ENCODE results near the gene MACROH2A1.
"Not testable (repeated sequence)": the region's sequence is repeated elsewhere in the genome, so short reads cannot be mapped to it uniquely, and the experiment has no call there.

Gene MACROH2A1

GRCh38 chr5:135377751-135378680 lies 21.0 kb downstream of the MACROH2A1 start:
- DNase-seq (ENCODE audit: low read depth in 2 of 2) = no peak

- DNase-seq (ENCODE audit: low read depth in 2 of 2) = peak in 1 of 2 experiments; percentile 14
Observed at GRCh38 chr5:135376961-135377624, 21.9 kb downstream of the MACROH2A1 start.

- no peak for DNase-seq (ENCODE audit: low read depth in 2 of 2)
Observed at GRCh38 chr5:135375040-135375793, 23.8 kb downstream of the MACROH2A1 start.

GRCh38 chr5:135373736-135374515 lies 25.1 kb downstream of the MACROH2A1 start:
- DNase-seq (ENCODE audit: low read depth in 2 of 2) = no peak

GRCh38 chr5:135372654-135373381 lies 26.2 kb downstream of the MACROH2A1 start:
- no peak for DNase-seq (ENCODE audit: low read depth in 2 of 2)

GRCh38 chr5:135371622-135372232 lies 27.3 kb downstream of the MACROH2A1 start:
- DNase-seq (ENCODE audit: low read depth in 2 of 2) = no peak

GRCh38 chr5:135369952-135370351 lies 29.1 kb downstream of the MACROH2A1 start:
- DNase-seq (ENCODE audit: low read depth in 2 of 2) = no peak

GRCh38 chr5:135367554-135367953 lies 31.5 kb downstream of the MACROH2A1 start:
- DNase-seq (ENCODE audit: low read depth in 2 of 2) = no peak

GRCh38 chr5:135367076-135367475 lies 32.0 kb downstream of the MACROH2A1 start:
- DNase-seq (ENCODE audit: low read depth in 2 of 2) = no peak

GRCh38 chr5:135365281-135365680 lies 33.8 kb downstream of the MACROH2A1 start:
- DNase-seq (ENCODE audit: low read depth in 2 of 2) = no peak

GRCh38 chr5:135364421-135365262 lies 34.4 kb downstream of the MACROH2A1 start:
- DNase-seq (ENCODE audit: low read depth in 2 of 2) = no peak

- DNase-seq (ENCODE audit: low read depth in 2 of 2) = not testable (repeated sequence)
Observed at GRCh38 chr5:135363342-135363741, 35.7 kb downstream of the MACROH2A1 start.

- no peak for DNase-seq (ENCODE audit: low read depth in 2 of 2)
Observed at GRCh38 chr5:135362102-135362501, 36.9 kb downstream of the MACROH2A1 start.

- DNase-seq (ENCODE audit: low read depth in 2 of 2) = no peak
Observed at GRCh38 chr5:135360278-135361274, 38.5 kb downstream of the MACROH2A1 start.

GRCh38 chr5:135359374-135360165 lies 39.5 kb downstream of the MACROH2A1 start:
- DNase-seq (ENCODE audit: low read depth in 2 of 2) = no peak

- DNase-seq (ENCODE audit: low read depth in 2 of 2) = no peak
Observed at GRCh38 chr5:135357685-135358084, 41.3 kb downstream of the MACROH2A1 start.

Data from stimulated activated CD4-positive, alpha-beta T cell treated with anti-CD3 and anti-CD28 coated beads, Interleukin-12 subunit alpha, Interleukin-12 subunit beta, amount 100 ng/mL, for 24 hours (primary cell).